HG03139 (cell line): ENCODE results near the gene CNTNAP2.

Experiments
- ATAC-seq: cut with Tn5 transposase; IDR thresholded peaks from one replicate; pipeline ENCODE4 v1.9.1; 2021; ENCODE audit not compliant: unreplicated experiment

CNTNAP2 gene

GRCh38 chr7:146661435-146661834 lies 544.8 kb downstream of the CNTNAP2 start:
- ATAC-seq = no peak

DNA sequence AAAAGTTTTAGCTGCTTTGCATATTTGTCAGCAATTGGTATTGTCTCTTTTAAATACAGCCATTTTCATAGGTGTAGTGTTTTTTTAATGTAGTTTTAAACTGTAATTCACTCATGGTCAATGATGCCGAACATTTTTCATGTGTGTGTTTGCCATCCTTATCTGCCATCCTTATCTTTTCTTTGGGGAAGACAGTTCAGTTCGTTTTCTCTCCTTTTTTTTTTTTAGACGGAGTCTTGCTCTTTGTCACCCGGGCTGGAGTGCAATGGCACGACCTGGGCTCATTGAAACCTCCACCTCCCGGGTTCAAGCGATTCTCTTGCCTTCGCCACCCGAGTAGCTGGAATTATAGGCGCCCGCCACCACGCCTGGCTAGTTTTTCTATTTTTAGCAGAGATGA lies 545.3 kb downstream of the CNTNAP2 start:
- ATAC-seq = no peak

- ATAC-seq = no peak
Observed at GRCh38 chr7:146665023-146665422, 548.4 kb downstream of the CNTNAP2 start.

DNA sequence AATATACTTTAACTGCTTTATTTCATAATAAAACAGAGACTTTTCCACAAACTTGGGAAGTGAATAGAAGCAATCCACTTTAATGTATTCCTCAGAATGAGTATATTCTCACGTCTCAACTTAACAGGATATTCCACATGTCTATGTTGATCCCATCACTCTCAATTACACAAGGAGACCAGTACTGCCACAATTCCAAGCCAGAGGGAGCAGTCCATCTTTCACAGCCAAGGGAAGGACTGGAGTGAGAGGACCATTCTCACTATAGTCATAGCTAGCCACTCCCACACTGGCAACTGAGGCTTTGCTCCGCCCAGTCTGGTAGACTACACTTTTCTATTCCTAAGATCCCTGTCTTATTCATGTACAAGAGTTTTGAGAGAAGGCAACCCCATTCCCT lies 553.9 kb downstream of the CNTNAP2 start:
- ATAC-seq = no peak

- no peak for ATAC-seq
Observed at GRCh38 chr7:146681487-146681886, 564.9 kb downstream of the CNTNAP2 start.

GRCh38 chr7:146683439-146683838 lies 566.8 kb downstream of the CNTNAP2 start:
- ATAC-seq = no peak

- ATAC-seq = no peak
Observed at GRCh38 chr7:146690987-146691386, 574.4 kb downstream of the CNTNAP2 start.

DNA sequence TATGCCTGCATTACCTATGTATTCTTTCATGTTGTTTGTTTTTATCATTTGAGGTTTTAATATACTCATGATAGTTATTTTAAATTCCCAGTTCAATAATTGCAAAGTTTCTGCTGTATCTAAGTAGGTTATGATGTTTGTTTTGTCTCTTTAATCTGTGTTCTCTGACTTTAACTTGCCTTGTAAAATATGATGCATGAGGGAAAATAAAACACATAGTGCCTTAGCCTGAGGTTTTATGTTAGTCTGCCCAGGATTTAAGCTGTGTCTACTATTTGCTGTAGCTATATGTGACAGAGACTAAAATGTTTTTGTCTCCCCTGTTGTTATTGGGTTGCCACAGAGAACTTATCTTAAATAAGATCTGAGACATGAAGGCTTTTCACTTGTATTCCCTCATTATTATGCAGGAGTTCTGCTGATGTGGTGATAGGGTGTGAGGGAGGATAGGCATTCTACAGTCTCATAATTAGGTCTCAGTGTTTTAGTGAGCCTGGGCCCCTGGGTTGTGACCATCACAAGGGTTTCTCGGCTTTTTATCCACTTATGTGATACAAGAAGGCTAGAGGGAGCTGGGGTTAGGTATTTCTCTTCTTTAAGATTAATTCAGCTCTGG lies 582.5 kb downstream of the CNTNAP2 start:
- no peak for ATAC-seq

DNA sequence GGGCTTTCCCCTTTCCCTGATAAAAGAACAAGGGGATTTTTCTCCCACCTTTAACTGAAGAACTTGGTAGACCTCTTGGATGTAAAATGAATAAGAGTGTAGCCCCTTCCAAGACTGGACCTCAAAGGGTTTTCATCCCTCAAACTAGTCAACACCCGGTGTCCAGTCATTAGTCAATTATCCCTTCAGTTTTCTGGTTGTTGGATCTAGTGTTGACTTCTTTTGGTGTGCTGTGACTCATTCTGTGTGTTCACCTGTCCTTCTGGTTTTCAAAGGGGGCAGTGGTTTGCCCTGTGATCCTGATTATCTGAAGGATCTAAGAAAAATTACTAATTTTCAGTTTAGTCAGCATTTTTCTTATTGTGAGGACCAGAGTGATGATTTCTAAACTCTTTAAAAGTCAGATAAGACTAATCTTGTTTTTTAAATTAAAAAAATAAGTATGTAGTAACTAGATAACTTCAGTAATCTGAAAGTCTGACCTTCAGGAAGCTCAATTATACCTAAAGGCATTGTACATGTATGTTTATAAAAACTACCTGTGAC lies 583.5 kb downstream of the CNTNAP2 start:
- ATAC-seq = no peak

DNA sequence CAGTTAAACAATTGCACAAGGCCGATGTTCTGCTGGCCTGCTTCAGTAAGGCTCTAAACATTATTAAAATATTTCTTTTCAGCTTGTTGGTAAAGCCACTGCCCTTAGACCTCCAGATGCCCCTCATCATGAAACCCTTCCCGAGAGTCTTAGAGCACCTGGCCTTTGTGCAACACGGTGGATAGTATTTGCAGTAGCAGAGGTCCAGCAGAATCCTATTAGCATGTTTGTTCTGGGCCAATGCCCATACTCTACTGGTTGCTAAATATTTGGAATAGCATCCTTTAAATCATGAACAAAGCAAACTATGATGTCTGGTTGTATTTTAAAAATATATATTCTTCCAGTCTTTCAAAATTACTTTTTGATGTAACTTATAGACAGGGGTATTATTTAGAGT lies 584.6 kb downstream of the CNTNAP2 start:
- ATAC-seq = no peak

- ATAC-seq = no peak
Observed at GRCh38 chr7:146702898-146703297, 586.3 kb downstream of the CNTNAP2 start.

DNA sequence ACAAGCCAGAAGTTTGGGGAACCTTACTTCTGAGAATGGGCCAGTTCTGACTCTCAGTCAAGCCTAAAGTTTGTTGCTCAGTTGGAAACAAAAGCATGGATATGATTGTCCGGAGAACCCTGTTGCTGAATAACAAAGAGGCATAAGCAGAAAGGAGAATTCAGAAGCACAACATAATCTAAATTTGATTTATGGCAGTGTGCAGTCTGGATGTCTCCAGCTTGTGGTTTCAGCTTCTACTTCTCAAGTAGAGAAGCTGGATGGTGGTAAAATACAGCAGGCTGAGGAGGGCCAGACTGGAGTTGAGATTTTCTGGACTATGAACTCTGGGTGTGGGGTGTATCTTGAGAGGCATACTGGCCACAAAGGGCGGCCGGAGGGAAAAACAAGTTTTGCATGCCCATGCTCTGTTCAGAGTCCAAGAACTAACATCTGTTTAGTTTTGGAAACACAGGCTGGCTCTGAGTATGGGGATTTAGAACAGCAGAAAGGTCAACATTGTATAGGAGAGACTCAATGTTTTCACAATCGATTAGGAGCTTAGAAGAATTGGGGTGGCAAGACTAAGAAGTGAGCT lies 592.9 kb downstream of the CNTNAP2 start:
- ATAC-seq = no peak

GRCh38 chr7:146713205-146713604 lies 596.6 kb downstream of the CNTNAP2 start:
- ATAC-seq = no peak

DNA sequence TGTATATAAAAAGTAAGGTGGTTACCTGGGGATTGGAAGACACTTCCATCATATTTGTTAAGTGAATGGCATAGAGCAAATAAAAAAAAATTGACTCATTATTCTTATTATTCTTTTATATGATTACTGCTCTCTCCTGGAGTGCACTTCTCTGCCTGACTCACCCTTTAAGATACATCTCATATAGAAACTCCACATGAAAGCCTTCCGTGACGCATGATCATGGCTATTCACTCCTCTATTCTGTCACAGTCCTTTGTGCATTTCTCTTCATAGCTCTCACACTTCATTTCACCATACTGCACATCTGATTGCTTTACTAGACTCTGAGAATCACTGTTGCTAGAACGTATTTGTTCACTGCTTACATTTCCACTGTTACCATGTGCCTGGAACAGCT lies 597.3 kb downstream of the CNTNAP2 start:
- ATAC-seq = no peak

DNA sequence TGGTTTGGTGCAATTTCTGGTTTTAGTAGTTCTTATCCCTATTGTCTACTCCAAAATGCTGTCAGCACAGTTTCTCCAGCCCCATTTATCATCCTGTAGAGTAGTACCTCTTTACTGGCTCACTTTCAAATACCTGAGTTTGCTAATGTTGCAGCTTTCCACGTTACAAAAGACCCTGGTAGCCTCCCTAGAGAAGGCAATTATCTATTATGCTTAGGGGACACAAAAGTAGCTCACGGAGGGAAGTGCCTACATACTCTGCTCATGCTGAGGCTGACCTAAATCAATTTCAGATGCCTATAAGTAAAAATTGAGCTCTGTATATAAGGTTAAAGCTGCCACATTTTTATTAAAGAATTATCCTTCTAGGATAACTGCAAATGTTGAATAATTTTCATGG lies 603.6 kb downstream of the CNTNAP2 start:
- ATAC-seq = no peak

DNA sequence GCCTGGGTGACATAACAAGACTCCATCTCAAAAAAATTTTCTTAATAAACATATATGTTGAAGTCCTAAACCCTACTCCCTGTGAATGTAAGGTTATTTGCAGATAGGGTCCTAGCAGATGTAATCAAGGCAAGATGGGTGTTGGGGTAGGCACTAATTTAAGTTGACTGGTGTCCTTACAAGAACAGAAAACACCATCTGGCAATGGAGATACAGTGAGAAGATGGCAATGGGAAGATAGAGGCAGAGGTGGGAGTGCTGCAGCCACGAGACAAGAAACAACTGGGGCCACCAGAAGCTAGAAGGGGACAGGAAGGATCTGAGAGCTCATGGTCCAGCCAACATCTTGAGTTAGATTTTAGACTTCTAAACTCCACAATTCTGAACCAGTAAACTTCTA lies 606.4 kb downstream of the CNTNAP2 start:
- ATAC-seq = no peak

- no peak for ATAC-seq
Observed at GRCh38 chr7:146725520-146725919, 608.9 kb downstream of the CNTNAP2 start.

DNA sequence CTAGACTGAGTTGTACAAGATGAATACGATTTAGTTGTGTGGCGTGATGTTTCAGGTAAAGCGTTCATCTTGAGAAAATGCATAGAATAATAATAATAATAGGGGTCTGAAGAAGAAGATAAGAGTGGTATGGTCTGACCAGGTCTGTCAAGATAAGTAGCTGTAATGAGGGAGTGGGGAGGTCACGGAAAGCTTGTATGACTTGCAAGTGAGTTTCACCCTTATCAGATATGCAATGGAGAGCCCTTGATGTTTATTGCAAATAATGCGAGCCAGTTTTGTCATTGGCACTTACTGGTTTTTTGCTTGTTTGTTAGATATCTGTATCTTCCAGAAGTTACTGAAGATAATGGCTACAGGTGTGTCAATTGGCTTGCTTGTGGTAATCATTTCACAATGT lies 611.5 kb downstream of the CNTNAP2 start:
- ATAC-seq = no peak

GRCh38 chr7:146728611-146729010 lies 612.0 kb downstream of the CNTNAP2 start:
- no peak for ATAC-seq

DNA sequence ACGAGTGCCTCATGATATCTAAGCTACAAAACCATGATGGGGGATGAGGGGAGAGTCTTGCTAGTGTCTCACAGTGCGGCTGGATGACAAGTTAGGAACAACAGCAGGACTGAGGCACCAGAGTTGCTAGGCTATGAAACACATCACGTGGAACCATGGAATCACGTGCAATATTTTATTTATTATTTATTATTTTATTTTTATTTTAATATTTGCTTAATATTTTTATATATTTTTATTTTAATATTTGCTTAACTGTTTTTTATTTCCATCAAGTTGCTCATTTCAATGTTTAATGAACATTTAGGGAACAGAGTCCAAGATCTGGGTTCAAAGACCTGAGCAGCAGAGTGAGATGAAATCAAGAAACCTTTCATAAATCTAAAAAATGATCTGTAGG lies 614.6 kb downstream of the CNTNAP2 start:
- no peak for ATAC-seq

- ATAC-seq = no peak
Observed at GRCh38 chr7:146735992-146736391, 619.4 kb downstream of the CNTNAP2 start.

GRCh38 chr7:146736446-146737190 lies 620.0 kb downstream of the CNTNAP2 start:
- ATAC-seq = no peak
